ENCODE data around the gene CDC20B.
A peak's percentile ranks its signal among the peaks of the same experiment; 100 is the strongest.

The CDC20B gene

GRCh38 chr5:55160493-55161209 is 12.3 kb downstream of the CDC20B start:
- H3K9me3 ChIP-seq (ENCODE audit: control insufficient read depth, insufficient read depth, low read length), result no peaks in the 10 kb centered on the region
- H3K27me3 ChIP-seq (ENCODE audit: control insufficient read depth, low read length), result peaks cover 35% of the 10 kb centered on the region
- H3K36me3 ChIP-seq (ENCODE audit: control insufficient read depth, low read length), result no peaks in the 10 kb centered on the region
- H3K79me2 ChIP-seq (ENCODE audit: control insufficient read depth, low read length), result no peaks in the 10 kb centered on the region
- no peaks in the 10 kb centered on the region for H3K9me2 ChIP-seq (replicated peaks; ENCODE audit: control insufficient read depth, low read length)
- no peak overlapping the region for H3K4me2 ChIP-seq (ENCODE audit: low read length)
- H3K27ac ChIP-seq (ENCODE audit: low read depth, low read length), result no peak overlapping the region
- H3K4me3 ChIP-seq (ENCODE audit: low read length), result no peak overlapping the region
- no peaks in the 10 kb centered on the region for H3F3A ChIP-seq (ENCODE audit: control insufficient read depth, insufficient read depth)
- no peaks in the 10 kb centered on the region for H3K4me1 ChIP-seq (ENCODE audit: control insufficient read depth, low read length)
- H4K20me1 ChIP-seq (ENCODE audit: control insufficient read depth, insufficient read depth, low read depth, low read length), result no peaks in the 10 kb centered on the region
- no peak for TF ChIP-seq EZH2phosphoT487 (IDR thresholded peaks at IDR 0.05; ENCODE audit: borderline replicate concordance, low read length)
- TF ChIP-seq, protein P1, sequence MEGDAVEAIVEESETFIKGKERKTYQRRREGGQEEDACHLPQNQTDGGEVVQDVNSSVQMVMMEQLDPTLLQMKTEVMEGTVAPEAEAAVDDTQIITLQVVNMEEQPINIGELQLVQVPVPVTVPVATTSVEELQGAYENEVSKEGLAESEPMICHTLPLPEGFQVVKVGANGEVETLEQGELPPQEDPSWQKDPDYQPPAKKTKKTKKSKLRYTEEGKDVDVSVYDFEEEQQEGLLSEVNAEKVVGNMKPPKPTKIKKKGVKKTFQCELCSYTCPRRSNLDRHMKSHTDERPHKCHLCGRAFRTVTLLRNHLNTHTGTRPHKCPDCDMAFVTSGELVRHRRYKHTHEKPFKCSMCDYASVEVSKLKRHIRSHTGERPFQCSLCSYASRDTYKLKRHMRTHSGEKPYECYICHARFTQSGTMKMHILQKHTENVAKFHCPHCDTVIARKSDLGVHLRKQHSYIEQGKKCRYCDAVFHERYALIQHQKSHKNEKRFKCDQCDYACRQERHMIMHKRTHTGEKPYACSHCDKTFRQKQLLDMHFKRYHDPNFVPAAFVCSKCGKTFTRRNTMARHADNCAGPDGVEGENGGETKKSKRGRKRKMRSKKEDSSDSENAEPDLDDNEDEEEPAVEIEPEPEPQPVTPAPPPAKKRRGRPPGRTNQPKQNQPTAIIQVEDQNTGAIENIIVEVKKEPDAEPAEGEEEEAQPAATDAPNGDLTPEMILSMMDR (IDR thresholded peaks at IDR 0.05; ENCODE audit: low read depth, low read length, poor library complexity, severe bottlenecking), result no peak

GRCh38 chr5:55159763-55160492 is 13.0 kb downstream of the CDC20B start, which contains the start of gene GPX8:
Gene GPX8, plus strand, starts transcription at chr5:55160171. Its CDS starts 22 bp downstream, at chr5:55160193.
- H3K36me3 ChIP-seq (ENCODE audit: control insufficient read depth, low read length), result no peaks in the 10 kb centered on the region
- no peaks in the 10 kb centered on the region for H3K4me1 ChIP-seq (ENCODE audit: control insufficient read depth, low read length)
- no peaks in the 10 kb centered on the region for H3K9me2 ChIP-seq (replicated peaks; ENCODE audit: control insufficient read depth, low read length)
- no peak within 1 kb of the TSS for H3K27ac ChIP-seq (ENCODE audit: low read depth, low read length)
- no peaks in the 10 kb centered on the region for H3K9me3 ChIP-seq (ENCODE audit: control insufficient read depth, insufficient read depth, low read length)
- H3K79me2 ChIP-seq (ENCODE audit: control insufficient read depth, low read length), result no peaks in the 10 kb centered on the region
- H3K27me3 ChIP-seq (ENCODE audit: control insufficient read depth, low read length), result peaks cover 29% of the 10 kb centered on the region
- no peaks in the 10 kb centered on the region for H3F3A ChIP-seq (ENCODE audit: control insufficient read depth, insufficient read depth)
- no peaks in the 10 kb centered on the region for H4K20me1 ChIP-seq (ENCODE audit: control insufficient read depth, insufficient read depth, low read depth, low read length)
- H3K4me2 ChIP-seq (ENCODE audit: low read length), result no peak within 1 kb of the TSS
- no peak for TF ChIP-seq EZH2phosphoT487 (IDR thresholded peaks at IDR 0.05; ENCODE audit: borderline replicate concordance, low read length)
- TF ChIP-seq, protein P1 (IDR thresholded peaks at IDR 0.05; ENCODE audit: low read depth, low read length, poor library complexity, severe bottlenecking), result peak; percentile 64
- no peak within 1 kb of the TSS for H3K4me3 ChIP-seq (ENCODE audit: low read length)

- no peak overlapping the region for H3K4me2 ChIP-seq (ENCODE audit: low read length)
These were observed 18.1 kb downstream of the CDC20B start for GRCh38 chr5:55154873-55155272.

More at GRCh38 chr5:55154873-55155272, 18.1 kb downstream of the CDC20B start:
- Histone ChIP-seq H3K4me3 (ENCODE audit: low read length) (no peak overlapping the region), H3K36me3 (ENCODE audit: control insufficient read depth, low read length) (no peaks in the 10 kb centered on the region), H3K27me3 (ENCODE audit: control insufficient read depth, low read length) (peaks cover 13% of the 10 kb centered on the region), H3F3A (ENCODE audit: control insufficient read depth, insufficient read depth) (no peaks in the 10 kb centered on the region), H3K9me3 (ENCODE audit: control insufficient read depth, insufficient read depth, low read length) (no peaks in the 10 kb centered on the region), H3K79me2 (ENCODE audit: control insufficient read depth, low read length) (no peaks in the 10 kb centered on the region), H4K20me1 (ENCODE audit: control insufficient read depth, insufficient read depth, low read depth, low read length) (no peaks in the 10 kb centered on the region), H3K4me1 (ENCODE audit: control insufficient read depth, low read length) (no peaks in the 10 kb centered on the region), H3K9me2 (replicated peaks; ENCODE audit: control insufficient read depth, low read length) (no peaks in the 10 kb centered on the region), H3K27ac (ENCODE audit: low read depth, low read length) (no peak overlapping the region)
- TF ChIP-seq EZH2phosphoT487 (IDR thresholded peaks at IDR 0.05; ENCODE audit: borderline replicate concordance, low read length), result no peak
- TF ChIP-seq, protein P1 (IDR thresholded peaks at IDR 0.05; ENCODE audit: low read depth, low read length, poor library complexity, severe bottlenecking), result no peak

Measured in DOHH2 (cell line).